GM19193 (cell line): ENCODE results near the gene PRSS53.

ENCODE experiments used
- POLR2A ChIP-seq: IDR thresholded peaks from 4 replicates; pipeline ENCODE4 v1.6.1; 2011; ENCODE audit not compliant: insufficient read depth, insufficient read length; ENCODE audit errors: extremely low read depth

The PRSS53 gene

GRCh38 chr16:31108794-31109558 is 20.2 kb upstream of the PRSS53 start:
- no peak for TF ChIP-seq POLR2A

- peak; percentile 65 for TF ChIP-seq POLR2A
These were observed 19.5 kb upstream of the PRSS53 start, which contains the start of gene BCKDK for GRCh38 chr16:31108035-31108793. BCKDK (plus strand) TSS chr16:31108386; CDS start chr16:31109224, 838 bp downstream.

GRCh38 chr16:31107465-31107867 is 18.7 kb upstream of the PRSS53 start:
- no peak for TF ChIP-seq POLR2A

- TF ChIP-seq POLR2A: no peak
These were observed 18.0 kb upstream of the PRSS53 start for GRCh38 chr16:31106509-31107464.

- TF ChIP-seq POLR2A: peak; percentile 32
These were observed 17.0 kb upstream of the PRSS53 start for GRCh38 chr16:31105677-31106213.

- TF ChIP-seq POLR2A: no peak
These were observed 11.3 kb upstream of the PRSS53 start for GRCh38 chr16:31099860-31100638.

GRCh38 chr16:31094424-31095120 is 5.8 kb upstream of the PRSS53 start, which contains the start of gene VKORC1:
VKORC1 (minus strand) TSS chr16:31094797; CDS start chr16:31094729, 68 bp downstream.
- peak; percentile 68 for TF ChIP-seq POLR2A

- no peak for TF ChIP-seq POLR2A
These were observed 5.3 kb upstream of the PRSS53 start for GRCh38 chr16:31094088-31094423.

GRCh38 chr16:31093132-31093703 is 4.5 kb upstream of the PRSS53 start:
- TF ChIP-seq POLR2A: no peak

GRCh38 chr16:31092330-31092729 is 3.6 kb upstream of the PRSS53 start:
- TF ChIP-seq POLR2A: no peak

GRCh38 chr16:31090540-31090939 is 1.8 kb upstream of the PRSS53 start:
- TF ChIP-seq POLR2A: no peak

GRCh38 chr16:31089199-31089598 is 456 bp upstream of the PRSS53 start:
- TF ChIP-seq POLR2A: no peak

GRCh38 chr16:31087971-31088370 is 772 bp downstream of the PRSS53 start:
- no peak for TF ChIP-seq POLR2A

- no peak for TF ChIP-seq POLR2A
These were observed 1.3 kb downstream of the PRSS53 start for GRCh38 chr16:31087481-31087880.

GRCh38 chr16:31086629-31086906 is 2.2 kb downstream of the PRSS53 start:
- TF ChIP-seq POLR2A: no peak
